WERI-Rb-1 (cell line): Measurements from ENCODE around the gene GLB1L3.

Experiments
- DNase-seq: peaks from one replicate; pipeline ENCODE4 v3.0.0-alpha.2; 2020
- H3K27ac ChIP-seq: fragments of 250-450 bp; sonication (Bioruptor Pico); 2 replicates; pipeline ENCODE4 v1.5.1; 2020; ENCODE audit warnings: mild to moderate bottlenecking, moderate library complexity
- H3K27me3 ChIP-seq: fragments of 250-450 bp; sonication (Bioruptor Pico); 2 replicates; pipeline ENCODE4 v1.5.1; 2021; ENCODE audit warnings: mild to moderate bottlenecking, low read depth, moderate library complexity; ENCODE audit not compliant: insufficient read depth, severe bottlenecking
- H3K36me3 ChIP-seq: fragments of 250-450 bp; sonication (Bioruptor Pico); 2 replicates; pipeline ENCODE4 v1.5.1; 2020; ENCODE audit warnings: mild to moderate bottlenecking, moderate library complexity
- H3K4me3 ChIP-seq: 2 replicates; pipeline ENCODE4 v1.5.1; 2011; ENCODE audit warnings: low read depth, mild to moderate bottlenecking, control low read depth, low read length
- H3K9me3 ChIP-seq: fragments of 250-450 bp; sonication (Bioruptor Pico); 2 replicates; pipeline ENCODE4 v1.5.1; 2021; ENCODE audit warnings: mild to moderate bottlenecking, moderate library complexity; ENCODE audit not compliant: severe bottlenecking
- CTCF ChIP-seq: IDR thresholded peaks from 2 replicates; pipeline ENCODE4 v1.5.1; 2011; ENCODE audit warnings: low read depth, mild to moderate bottlenecking, control low read depth, inconsistent platforms, low read length

The GLB1L3 gene

DNA sequence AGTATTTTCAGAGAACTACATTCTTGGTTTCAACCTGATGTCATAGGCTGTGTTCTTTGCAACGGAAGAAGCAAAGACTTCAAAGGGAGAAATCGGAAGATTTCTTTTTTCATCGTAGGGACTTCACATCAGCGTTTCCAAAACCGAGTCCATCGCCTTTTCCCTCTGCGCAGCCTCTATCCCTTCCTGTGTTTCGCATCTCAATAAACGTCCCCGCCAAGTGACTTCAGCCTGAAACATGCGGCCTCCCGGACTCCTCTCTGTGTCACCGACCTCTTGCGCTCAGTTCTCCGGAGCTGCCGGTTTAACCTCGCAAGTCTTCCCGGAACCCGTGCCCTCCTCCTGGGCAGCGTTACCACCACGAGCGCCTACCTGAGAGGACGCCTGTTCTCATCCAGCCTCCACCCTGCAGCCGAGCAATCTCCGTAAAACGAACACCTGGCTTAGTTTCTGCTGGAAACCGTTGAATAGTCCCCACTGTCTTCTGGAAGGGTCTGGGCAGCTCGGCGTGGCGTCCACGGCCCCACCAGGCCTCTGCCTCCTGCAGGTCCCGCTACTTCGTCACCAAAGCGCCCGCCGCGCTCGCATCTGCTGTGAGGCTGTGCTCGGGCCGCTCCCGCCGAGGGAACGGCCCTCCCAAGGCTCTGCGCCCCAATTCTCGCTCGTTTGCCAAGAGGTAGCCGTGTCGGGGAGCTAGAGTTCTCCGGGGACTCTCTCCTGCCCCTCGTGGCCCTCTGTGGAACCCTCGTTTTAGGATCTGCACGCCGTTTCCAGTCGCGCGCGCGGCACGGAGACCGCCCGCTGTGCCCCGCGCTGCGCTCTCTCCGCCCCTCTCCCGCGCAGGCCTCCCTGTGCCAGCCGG, at the start of gene GLB1L3:
Gene GLB1L3 (plus strand): TSS at position 846 of the 862 bp plus-strand sequence. CDS start 362 bp downstream, outside the sequence.
- Histone ChIP-seq H3K4me3 (peak within 1 kb of the TSS; percentile 84), H3K36me3 (no peaks in the 10 kb centered on the region), H3K9me3 (peaks cover 4% of the 10 kb centered on the region), H3K27me3 (no peaks in the 10 kb centered on the region), H3K27ac (peak within 1 kb of the TSS; percentile 75)
- DNase-seq = peak; percentile 83
- peak; percentile 71 for TF ChIP-seq CTCF

DNA sequence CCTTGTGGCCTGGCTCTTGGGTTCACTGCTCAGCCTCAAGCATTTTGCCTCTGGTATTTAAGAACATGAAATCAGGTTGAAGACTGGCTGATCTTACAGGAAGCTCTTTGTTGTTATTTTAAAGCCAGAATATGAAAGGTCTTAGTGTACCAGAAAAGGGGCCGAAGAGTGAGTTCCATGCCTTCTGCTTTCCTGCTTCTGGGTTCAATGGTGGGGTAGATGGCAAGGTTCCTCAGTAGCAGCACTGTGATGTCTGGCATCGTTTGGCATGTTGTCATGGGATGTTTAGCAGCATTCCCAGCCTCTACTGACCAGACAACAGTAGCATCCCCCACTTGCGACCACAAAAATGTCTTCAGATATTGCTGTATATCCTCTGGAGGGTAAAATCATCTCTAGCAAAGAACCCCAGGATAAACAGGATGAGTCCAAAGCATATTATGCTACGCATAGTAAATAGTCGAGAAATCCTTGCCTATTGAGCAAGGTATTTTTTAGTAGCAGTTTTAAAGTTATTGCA, 49.3 kb upstream of the GLB1L3 start:
- H3K27ac ChIP-seq = no peak overlapping the region
- no peaks in the 10 kb centered on the region for H3K9me3 ChIP-seq
- no peaks in the 10 kb centered on the region for H3K27me3 ChIP-seq
- H3K4me3 ChIP-seq = no peak overlapping the region
- TF ChIP-seq CTCF = no peak
- DNase-seq = no peak
- peaks cover 26% of the 10 kb centered on the region for H3K36me3 ChIP-seq

- no peak for TF ChIP-seq CTCF
- Histone ChIP-seq H3K27me3 (no peaks in the 10 kb centered on the region), H3K36me3 (peaks cover 16% of the 10 kb centered on the region), H3K4me3 (no peak overlapping the region), H3K27ac (no peak overlapping the region; the same call in 1 of the 2 replicates), H3K9me3 (no peaks in the 10 kb centered on the region)
- peak; percentile 36 for DNase-seq
These were observed 47.6 kb upstream of the GLB1L3 start for GRCh38 chr11:134228625-134229024.

DNA sequence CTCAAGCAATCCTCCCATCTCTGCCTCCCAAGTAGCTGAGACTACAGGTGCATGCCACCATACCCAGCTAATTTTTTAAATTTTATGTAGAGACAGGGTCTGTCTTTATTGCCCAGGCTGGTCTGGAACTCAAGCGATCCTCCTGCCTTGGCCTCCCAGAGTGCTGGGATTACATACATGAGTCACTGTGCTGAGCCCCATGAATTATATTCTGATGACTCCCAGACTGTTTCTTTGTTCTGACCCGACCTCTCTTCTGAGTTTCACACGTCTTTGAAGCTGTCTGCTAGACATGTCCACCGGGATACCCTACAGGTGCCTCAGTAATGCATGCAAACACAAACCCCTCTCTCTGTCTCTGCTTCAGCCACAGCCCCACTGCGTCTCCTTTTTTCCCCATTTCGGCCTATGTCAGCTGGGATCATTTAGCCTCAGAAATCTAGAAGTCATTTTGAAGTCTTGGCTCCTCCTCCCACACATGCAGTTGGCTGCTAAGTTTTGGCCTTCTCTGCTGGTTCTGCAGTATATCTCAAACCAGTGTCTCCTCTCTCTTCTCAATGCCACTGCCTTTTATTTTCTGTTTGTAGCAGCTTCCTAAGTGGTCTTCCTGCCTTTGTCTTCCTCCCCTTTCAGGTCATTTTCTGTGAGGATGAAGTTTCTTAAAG, 46.9 kb upstream of the GLB1L3 start:
- Histone ChIP-seq H3K4me3 (no peak overlapping the region), H3K27ac (no peak overlapping the region; the same call in 1 of the 2 replicates), H3K36me3 (peaks cover 16% of the 10 kb centered on the region), H3K27me3 (no peaks in the 10 kb centered on the region), H3K9me3 (no peaks in the 10 kb centered on the region)
- DNase-seq = no peak
- TF ChIP-seq CTCF = no peak

GRCh38 chr11:134230339-134230738, 45.8 kb upstream of the GLB1L3 start:
- Histone ChIP-seq H3K36me3 (peaks cover 16% of the 10 kb centered on the region), H3K9me3 (no peaks in the 10 kb centered on the region), H3K4me3 (no peak overlapping the region), H3K27me3 (no peaks in the 10 kb centered on the region), H3K27ac (no peak overlapping the region)
- DNase-seq = no peak
- no peak for TF ChIP-seq CTCF
